ENCODE data around the gene ARMC8. TPM values are rescaled to one million over a fixed set of nuclear protein-coding genes. Genes with fewer than 3 reads are reported as not detected.

ARMC8 gene
- total RNA-seq, 1 donor from 2014 or later = 23.4 TPM

DNA sequence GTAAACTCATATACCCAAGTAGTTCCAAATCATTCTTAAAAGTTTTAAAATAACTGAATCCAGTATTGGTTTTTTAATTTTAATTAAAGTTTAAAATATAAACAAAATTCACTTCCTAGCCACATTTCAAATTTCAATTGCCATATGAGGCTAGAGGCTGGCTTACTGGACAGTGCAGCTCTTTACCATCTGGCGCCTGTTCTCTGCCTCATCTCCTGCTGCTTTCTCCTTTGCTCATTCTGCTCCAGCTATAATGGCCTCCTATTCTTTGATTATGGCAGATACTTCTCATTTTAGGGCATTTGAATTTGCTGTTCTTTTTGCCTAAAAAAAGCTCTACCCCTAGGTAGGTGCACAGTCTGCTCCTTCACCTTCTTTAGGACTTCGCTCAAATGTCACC is 19.1 kb downstream of the ARMC8 start:
- Histone ChIP-seq H3K27ac (no peak overlapping the region), H3K4me3 (no peak overlapping the region), H3K27me3 (no peaks in the 10 kb centered on the region), H3K4me1 (peaks cover 0 to 8% of the 10 kb centered on the region in 2 donors), H3K9me3 (no peaks in the 10 kb centered on the region), H3K36me3 (peaks cover 3 to 4% of the 10 kb centered on the region in 2 donors)
- TF ChIP-seq, protein P1, sequence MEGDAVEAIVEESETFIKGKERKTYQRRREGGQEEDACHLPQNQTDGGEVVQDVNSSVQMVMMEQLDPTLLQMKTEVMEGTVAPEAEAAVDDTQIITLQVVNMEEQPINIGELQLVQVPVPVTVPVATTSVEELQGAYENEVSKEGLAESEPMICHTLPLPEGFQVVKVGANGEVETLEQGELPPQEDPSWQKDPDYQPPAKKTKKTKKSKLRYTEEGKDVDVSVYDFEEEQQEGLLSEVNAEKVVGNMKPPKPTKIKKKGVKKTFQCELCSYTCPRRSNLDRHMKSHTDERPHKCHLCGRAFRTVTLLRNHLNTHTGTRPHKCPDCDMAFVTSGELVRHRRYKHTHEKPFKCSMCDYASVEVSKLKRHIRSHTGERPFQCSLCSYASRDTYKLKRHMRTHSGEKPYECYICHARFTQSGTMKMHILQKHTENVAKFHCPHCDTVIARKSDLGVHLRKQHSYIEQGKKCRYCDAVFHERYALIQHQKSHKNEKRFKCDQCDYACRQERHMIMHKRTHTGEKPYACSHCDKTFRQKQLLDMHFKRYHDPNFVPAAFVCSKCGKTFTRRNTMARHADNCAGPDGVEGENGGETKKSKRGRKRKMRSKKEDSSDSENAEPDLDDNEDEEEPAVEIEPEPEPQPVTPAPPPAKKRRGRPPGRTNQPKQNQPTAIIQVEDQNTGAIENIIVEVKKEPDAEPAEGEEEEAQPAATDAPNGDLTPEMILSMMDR (IDR thresholded peaks at IDR 0.05) = no peak
- intact Hi-C loops (cut with DNase I) = no loop called here
- DNase-seq (ENCODE audit: low spot score in 2 of 2) = no peak

DNA sequence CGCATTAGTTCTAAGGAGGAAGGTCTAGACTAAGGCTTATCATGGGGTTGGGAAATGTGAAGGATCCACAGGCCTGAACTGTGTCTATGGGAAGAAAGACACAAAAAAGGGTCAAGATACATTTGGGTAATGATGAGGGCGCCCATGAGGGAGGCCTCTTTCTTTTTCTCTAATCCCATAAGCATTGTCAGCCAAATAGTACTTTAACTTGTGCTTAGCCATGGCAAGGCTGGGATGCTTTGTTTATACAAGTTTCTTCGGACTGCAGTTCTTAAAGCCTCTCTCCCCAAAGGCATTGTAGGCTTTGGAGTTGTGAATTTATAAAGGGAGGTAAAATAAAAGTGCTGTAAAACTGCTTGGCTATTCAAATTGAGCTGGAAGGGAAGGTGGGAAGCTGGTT is 23.4 kb downstream of the ARMC8 start:
- no peak for DNase-seq (ENCODE audit: low spot score in 2 of 2)
- no peaks in the 10 kb centered on the region for H3K9me3 ChIP-seq
- H3K27ac ChIP-seq = no peak overlapping the region
- intact Hi-C loops (cut with DNase I) = no loop called here
- peaks cover 3 to 4% of the 10 kb centered on the region in 2 donors for H3K36me3 ChIP-seq
- H3K27me3 ChIP-seq = no peaks in the 10 kb centered on the region
- no peaks in the 10 kb centered on the region for H3K4me1 ChIP-seq
- no peak overlapping the region for H3K4me3 ChIP-seq
- TF ChIP-seq, protein P1 (IDR thresholded peaks at IDR 0.05) = no peak

DNA sequence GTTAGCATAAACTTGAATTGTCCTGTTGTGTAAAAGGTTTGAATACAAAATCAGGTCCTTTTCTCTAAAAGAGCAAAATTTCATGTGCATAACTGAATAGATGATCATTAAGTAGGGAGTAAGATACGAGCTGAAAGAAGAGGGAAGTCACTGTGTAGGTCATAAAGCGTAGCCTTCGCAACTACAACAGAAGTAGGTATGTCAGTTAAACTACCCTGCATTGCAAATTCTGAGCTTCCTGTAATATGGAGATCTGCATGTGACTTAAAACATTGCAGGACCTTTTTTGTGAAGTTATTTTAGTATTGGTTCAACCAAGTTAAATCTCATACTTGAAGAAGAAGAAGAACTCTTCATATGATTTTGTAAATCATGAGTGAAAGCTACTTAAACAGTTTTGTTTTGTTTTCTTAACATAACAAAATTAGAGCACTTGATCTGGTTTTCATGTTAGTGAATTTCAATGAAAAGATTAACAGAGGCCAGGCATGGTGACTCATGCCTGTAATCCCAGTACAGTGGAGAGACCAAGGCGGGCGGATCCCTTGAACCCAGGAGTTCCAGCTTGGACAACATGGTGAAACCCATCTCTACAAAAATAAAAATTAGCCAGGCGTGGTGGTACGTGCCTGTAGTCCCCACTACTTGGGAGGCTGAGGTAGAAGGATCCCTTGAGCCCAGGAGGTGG is 26.4 kb downstream of the ARMC8 start:
- Histone ChIP-seq H3K9me3 (no peaks in the 10 kb centered on the region), H3K4me1 (no peaks in the 10 kb centered on the region), H3K36me3 (peaks cover 0 to 2% of the 10 kb centered on the region in 2 donors), H3K4me3 (no peak overlapping the region), H3K27ac (no peak overlapping the region), H3K27me3 (no peaks in the 10 kb centered on the region)
- no peak for DNase-seq (ENCODE audit: low spot score in 2 of 2)
- TF ChIP-seq, protein P1 (IDR thresholded peaks at IDR 0.05) = no peak
- intact Hi-C loops (cut with DNase I) = no loop called here

DNA sequence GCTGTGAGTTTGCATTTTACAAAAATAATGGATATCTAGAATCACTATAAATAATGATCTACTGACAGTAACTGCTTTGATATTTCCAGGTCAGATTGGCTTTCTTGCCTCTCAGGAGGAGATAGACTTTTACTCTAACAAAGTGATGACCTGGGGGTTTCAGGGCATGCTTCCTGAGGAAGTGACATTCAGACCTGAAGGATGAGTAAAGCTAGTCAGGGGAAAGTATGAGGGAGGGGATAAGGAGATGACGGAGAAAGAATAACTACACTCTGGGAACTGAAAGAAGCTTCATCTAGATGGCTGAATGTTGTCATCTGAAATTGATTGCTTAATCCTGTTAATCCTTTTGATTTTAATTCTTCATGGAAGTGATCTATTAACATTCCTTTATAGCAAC is 32.2 kb downstream of the ARMC8 start:
- Histone ChIP-seq H3K36me3 (peaks cover 13 to 18% of the 10 kb centered on the region in 2 donors), H3K4me1 (no peaks in the 10 kb centered on the region), H3K27me3 (no peaks in the 10 kb centered on the region), H3K27ac (no peak overlapping the region), H3K4me3 (no peak overlapping the region), H3K9me3 (no peaks in the 10 kb centered on the region)
- intact Hi-C loops (cut with DNase I) = no loop called here
- no peak for DNase-seq (ENCODE audit: low spot score in 2 of 2)
- TF ChIP-seq, protein P1 (IDR thresholded peaks at IDR 0.05) = no peak

DNA sequence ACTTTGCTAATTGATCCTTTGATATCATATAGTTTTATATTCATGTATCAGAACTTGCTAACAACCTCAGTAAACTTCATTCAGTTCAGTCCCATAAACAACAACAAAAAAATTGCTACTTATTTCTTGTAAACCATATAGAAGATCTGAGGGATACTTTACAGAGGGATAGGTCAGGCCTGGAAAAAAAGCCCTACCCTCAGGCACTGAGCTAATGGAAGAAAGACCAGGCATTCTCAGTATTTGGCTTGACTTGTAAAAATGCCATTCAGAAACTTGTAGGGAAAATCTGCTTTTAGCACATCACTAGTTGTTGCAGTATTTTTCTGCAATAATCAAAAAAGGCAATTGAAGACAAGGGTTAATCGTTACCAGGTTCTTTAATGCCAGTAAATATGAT is 33.1 kb downstream of the ARMC8 start:
- Histone ChIP-seq H3K4me3 (no peak overlapping the region), H3K36me3 (peaks cover 21 to 28% of the 10 kb centered on the region in 2 donors), H3K27me3 (no peaks in the 10 kb centered on the region), H3K27ac (no peak overlapping the region), H3K9me3 (no peaks in the 10 kb centered on the region), H3K4me1 (no peaks in the 10 kb centered on the region)
- intact Hi-C loops (cut with DNase I) = no loop called here
- TF ChIP-seq, protein P1 (IDR thresholded peaks at IDR 0.05) = no peak
- no peak for DNase-seq (ENCODE audit: low spot score in 2 of 2)
